Endothelial cell of umbilical vein (primary cell): ENCODE measurements around the gene SMIM3. TPM values are rescaled to one million over a fixed set of nuclear protein-coding genes. Genes with fewer than 3 reads are reported as not detected.

Source experiments
- BruUV-seq: library from RNA; stranded (reverse); fragments of 400-500 nt; replicated peaks from 2 replicates; lab custom pipeline; 2021; lab: Mats Ljungman, UMichigan
- CTCF ChIA-PET: fragments of 300-600, 350-600 bp; sonication (Branson Sonifier 250); formaldehyde crosslinking; loops from one replicate; lab custom pipeline; 2021; ENCODE audit warnings: antibody characterized with exemption, inconsistent platforms; lab: Charles Lee
- POLR2A ChIA-PET: fragments of 300-600, 350-600 bp; sonication (Branson Sonifier 250); formaldehyde crosslinking; loops from one replicate; lab custom pipeline; 2021; ENCODE audit warnings: antibody characterized with exemption, inconsistent platforms; lab: Charles Lee
- DNase-seq: peaks from one replicate; pipeline ENCODE4 v3.0.0-alpha.2; 2011; ENCODE audit warnings: low read depth, low spot score
- FAIRE-seq: peaks from 2 replicates; lab custom pipeline; 2011; peaks lifted over from hg19 to GRCh38; lab: Jason Lieb, UNC
- H2AFZ ChIP-seq: 2 replicates; pipeline ENCODE4 v1.6.0; 2012; ENCODE audit warnings: low read depth, low read length, control low read depth, inconsistent platforms
- H3K27ac ChIP-seq: 2 replicates; pipeline ENCODE4 v1.5.1; 2011; ENCODE audit warnings: low read depth, mild to moderate bottlenecking, control low read depth, low read length, moderate library complexity; ENCODE audit not compliant: insufficient read depth
- H3K27me3 ChIP-seq, 2 experiments: 2 replicates each; pipeline versions ENCODE4 v1.6.0 to v1.6.1; 2011; ENCODE audit warnings: low read length in 2 of 2, mixed read lengths in 1 of 2; ENCODE audit not compliant: control insufficient read depth in 2 of 2, insufficient read depth in 2 of 2
- H3K36me3 ChIP-seq, 2 experiments: 2 replicates in 1 of 2; 3 replicates in 1 of 2; pipeline ENCODE4 v1.5.1; 2011; ENCODE audit warnings: low read length in 2 of 2, mild to moderate bottlenecking in 1 of 2, moderate library complexity in 1 of 2; ENCODE audit not compliant: control insufficient read depth in 2 of 2, insufficient read depth in 2 of 2; ENCODE audit errors: extremely low read depth in 1 of 2
- H3K4me1 ChIP-seq: 3 replicates; pipeline ENCODE4 v1.5.1; 2011; ENCODE audit warnings: mild to moderate bottlenecking, low read length; ENCODE audit not compliant: control insufficient read depth, insufficient read depth; ENCODE audit errors: extremely low read depth
- H3K4me2 ChIP-seq: 2 replicates; pipeline ENCODE4 v1.6.1; 2011; ENCODE audit warnings: low read length, control low read depth, mixed read lengths; ENCODE audit not compliant: insufficient read depth
- H3K4me3 ChIP-seq, 3 experiments: fragments of 200-600 bp in 1 of 3; sonication (generic), shearing (Covaris generic) in 1 of 3; replicated peaks in 1 of 3; 2 replicates each; pipeline ENCODE4 v1.5.1; 2011 to 2016; ENCODE audit warnings: control low read depth in 3 of 3, low read length in 3 of 3, mild to moderate bottlenecking in 2 of 3, inconsistent platforms in 1 of 3, low read depth in 1 of 3, moderate library complexity in 1 of 3; ENCODE audit not compliant: insufficient read depth in 1 of 3
- H3K79me2 ChIP-seq: 2 replicates; pipeline ENCODE4 v1.6.0; 2012; ENCODE audit warnings: low read length, inconsistent platforms; ENCODE audit not compliant: control insufficient read depth, insufficient read depth
- H3K9ac ChIP-seq: replicated peaks from 2 replicates; pipeline ENCODE3; 2011; ENCODE audit warnings: low read length, control low read depth; ENCODE audit not compliant: insufficient read depth; ENCODE audit errors: extremely low read depth
- H3K9me1 ChIP-seq: replicated peaks from 3 replicates; pipeline ENCODE4 v1.6.0; 2011; ENCODE audit warnings: mild to moderate bottlenecking, low read length; ENCODE audit not compliant: control insufficient read depth, insufficient read depth; ENCODE audit errors: extremely low read depth
- H3K9me3 ChIP-seq: replicated peaks from 2 replicates; pipeline ENCODE4 v1.5.1; 2012; ENCODE audit warnings: low read length, inconsistent platforms; ENCODE audit not compliant: control insufficient read depth, insufficient read depth
- H4K20me1 ChIP-seq: replicated peaks from 2 replicates; pipeline ENCODE3; 2011; ENCODE audit warnings: mild to moderate bottlenecking, low read length; ENCODE audit not compliant: control insufficient read depth, insufficient read depth; ENCODE audit errors: extremely low read depth
- EZH2 ChIP-seq: IDR thresholded peaks from 2 replicates; pipeline ENCODE4 v1.6.1; 2012; ENCODE audit warnings: borderline replicate concordance, low read depth, mild to moderate bottlenecking, moderate library complexity, low read length, inconsistent platforms; ENCODE audit not compliant: severe bottlenecking
- FOS ChIP-seq: IDR thresholded peaks from 2 replicates; pipeline ENCODE4 v1.6.1; 2011; ENCODE audit warnings: mild to moderate bottlenecking, low read length, moderate library complexity, borderline replicate concordance; ENCODE audit not compliant: insufficient read depth
- GATA2 ChIP-seq: IDR thresholded peaks from 2 replicates; pipeline ENCODE4 v1.7.0; 2011; ENCODE audit warnings: low read depth, mild to moderate bottlenecking, moderate library complexity, mixed read lengths, low read length; ENCODE audit not compliant: insufficient read length, insufficient read depth
- JUN ChIP-seq: IDR thresholded peaks from 2 replicates; pipeline ENCODE4 v1.6.1; 2011; ENCODE audit warnings: borderline replicate concordance, low read depth; ENCODE audit not compliant: insufficient read length, insufficient read depth
- MAX ChIP-seq: IDR thresholded peaks from 2 replicates; pipeline ENCODE4 v1.6.1; 2011; ENCODE audit not compliant: insufficient read depth, insufficient read length
- MYC ChIP-seq: IDR thresholded peaks from one replicate; pipeline ENCODE4 v1.6.1; 2011; ENCODE audit warnings: mild to moderate bottlenecking, low read depth, low read length
- POLR2A ChIP-seq: IDR thresholded peaks from 2 replicates; pipeline ENCODE4 v1.6.1; 2012; ENCODE audit warnings: low read depth, mild to moderate bottlenecking, control low read depth, low read length
- POLR2AphosphoS5 ChIP-seq: IDR thresholded peaks from 2 replicates; pipeline ENCODE4 v1.6.1; 2012; ENCODE audit warnings: low read depth, mild to moderate bottlenecking, control low read depth, low read length, moderate library complexity; ENCODE audit not compliant: insufficient read depth
- dilution Hi-C: fragments of 300-500 bp; cut with MboI; formaldehyde crosslinking; loops from one replicate; pipeline ENCODE4 v1.15.0; 2019; ENCODE audit warnings: low sequenced_read_pairs; ENCODE audit not compliant: extremely low pct_ligation_motif_present
- intact Hi-C: fragments of 100-400 bp; cut with micrococcal nuclease; formaldehyde crosslinking; loops from one replicate; pipeline ENCODE4 v1.10.0; 2022
- polyA plus RNA-seq, 4 experiments: library from polyadenylated mRNA; depleted of rRNA in 3 of 4; stranded (reverse) in 3 of 4; unstranded in 1 of 4; fragments of >200 nt; gene quantifications; 2 replicates each; pipeline versions ENCODE4 v1.2.1 to v1.2.3, GENCODE V29; 2011 to 2012; ENCODE audit warnings: missing spikeins in 1 of 4
- total RNA-seq: library from RNA; stranded (reverse); gene quantifications from 2 replicates; pipeline ENCODE4 v1.2.3, GENCODE V29; 2021
- TF ChIP-seq, protein P1 (sequence below), 2 donors: IDR thresholded peaks; 1 replicate in 1 of 2; 2 replicates in 1 of 2; pipeline ENCODE4 v1.5.1; 2011; ENCODE audit warnings: low read length in 2 of 2, mild to moderate bottlenecking in 2 of 2, moderate library complexity in 2 of 2, control low read depth in 1 of 2, inconsistent platforms in 1 of 2, low read depth in 1 of 2; ENCODE audit not compliant: insufficient read depth in 1 of 2; ENCODE audit errors: extremely low read depth in 1 of 2

The SMIM3 gene
- total and polyA plus RNA-seq, 2 donors (not counting 3 experiments of a cell fraction or from before 2014, with no cell fraction given) = 1.0 to 2.0 TPM

- no peak for DNase-seq
- Histone ChIP-seq H3K79me2 (no peaks in the 10 kb centered on the region), H3K9me3 (no peaks in the 10 kb centered on the region), H3K27ac (no peak overlapping the region), H3K27me3 (peaks cover 29 to 33% of the 10 kb centered on the region in 2 experiments), H3K9me1 (no peaks in the 10 kb centered on the region), H3K4me3 (no peak overlapping the region), H4K20me1 (no peaks in the 10 kb centered on the region), H3K4me2 (no peak overlapping the region), H3K9ac (no peak overlapping the region), H2AFZ (no peak overlapping the region), H3K4me1 (peaks cover 22% of the 10 kb centered on the region), H3K36me3 (no peaks in the 10 kb centered on the region)
- CTCF ChIA-PET = interaction anchor here (4.2 kb wide), 1 partner anchor 19 kb away, joined by 36 read pairs; no protein-coding TSS in a partner anchor
- intact Hi-C loops (no loop called here), dilution Hi-C loops (no loop called here)
- no TSS peak for BruUV-seq
- no peak for TF ChIP-seq POLR2AphosphoS5
- no peak for TF ChIP-seq MAX
- no peak for TF ChIP-seq FOS
- TF ChIP-seq JUN = no peak
- TF ChIP-seq MYC = no peak
- TF ChIP-seq GATA2 = no peak
- no peak for TF ChIP-seq EZH2
- TF ChIP-seq, protein P1, sequence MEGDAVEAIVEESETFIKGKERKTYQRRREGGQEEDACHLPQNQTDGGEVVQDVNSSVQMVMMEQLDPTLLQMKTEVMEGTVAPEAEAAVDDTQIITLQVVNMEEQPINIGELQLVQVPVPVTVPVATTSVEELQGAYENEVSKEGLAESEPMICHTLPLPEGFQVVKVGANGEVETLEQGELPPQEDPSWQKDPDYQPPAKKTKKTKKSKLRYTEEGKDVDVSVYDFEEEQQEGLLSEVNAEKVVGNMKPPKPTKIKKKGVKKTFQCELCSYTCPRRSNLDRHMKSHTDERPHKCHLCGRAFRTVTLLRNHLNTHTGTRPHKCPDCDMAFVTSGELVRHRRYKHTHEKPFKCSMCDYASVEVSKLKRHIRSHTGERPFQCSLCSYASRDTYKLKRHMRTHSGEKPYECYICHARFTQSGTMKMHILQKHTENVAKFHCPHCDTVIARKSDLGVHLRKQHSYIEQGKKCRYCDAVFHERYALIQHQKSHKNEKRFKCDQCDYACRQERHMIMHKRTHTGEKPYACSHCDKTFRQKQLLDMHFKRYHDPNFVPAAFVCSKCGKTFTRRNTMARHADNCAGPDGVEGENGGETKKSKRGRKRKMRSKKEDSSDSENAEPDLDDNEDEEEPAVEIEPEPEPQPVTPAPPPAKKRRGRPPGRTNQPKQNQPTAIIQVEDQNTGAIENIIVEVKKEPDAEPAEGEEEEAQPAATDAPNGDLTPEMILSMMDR (IDR thresholded peaks at IDR 0.05; ENCODE audit: extremely low read depth in 1 of 2, insufficient read depth in 1 of 2, low read depth in 1 of 2, low read length in 2 of 2) = no peak
- TF ChIP-seq POLR2A = no peak
- POLR2A ChIA-PET = no interaction called here
- no peak for FAIRE-seq
Observed at GRCh38 chr5:150781706-150782614, 3.4 kb downstream of the SMIM3 start.
